NB4 (cell line): ENCODE measurements around the gene MROH7.
A peak's percentile ranks its signal among the peaks of the same experiment; 100 is the strongest.

Source experiments
- DNase-seq: peaks from one replicate; pipeline ENCODE4 v3.0.0; 2010; ENCODE audit warnings: low read depth
- H3K4me3 ChIP-seq: one replicate; pipeline ENCODE4 v1.5.1; 2011; ENCODE audit warnings: mild to moderate bottlenecking, low read depth, low read length, moderate library complexity
- MYC ChIP-seq: IDR thresholded peaks from 2 replicates; pipeline ENCODE4 v1.6.1; 2011; ENCODE audit warnings: low read depth, low read length
- POLR2A ChIP-seq: IDR thresholded peaks from 2 replicates; pipeline ENCODE4 v1.6.1; 2011; ENCODE audit warnings: mild to moderate bottlenecking; ENCODE audit not compliant: insufficient read length; ENCODE audit errors: extremely low read depth
- TF ChIP-seq, protein P1 (sequence below): IDR thresholded peaks from 2 replicates; pipeline ENCODE4 v1.6.1; 2011; ENCODE audit warnings: low read depth, low read length
- TF ChIP-seq, protein P2 (sequence below): IDR thresholded peaks from one replicate; pipeline ENCODE4 v1.5.1; 2012; ENCODE audit warnings: low read depth, low read length

Gene MROH7

DNA sequence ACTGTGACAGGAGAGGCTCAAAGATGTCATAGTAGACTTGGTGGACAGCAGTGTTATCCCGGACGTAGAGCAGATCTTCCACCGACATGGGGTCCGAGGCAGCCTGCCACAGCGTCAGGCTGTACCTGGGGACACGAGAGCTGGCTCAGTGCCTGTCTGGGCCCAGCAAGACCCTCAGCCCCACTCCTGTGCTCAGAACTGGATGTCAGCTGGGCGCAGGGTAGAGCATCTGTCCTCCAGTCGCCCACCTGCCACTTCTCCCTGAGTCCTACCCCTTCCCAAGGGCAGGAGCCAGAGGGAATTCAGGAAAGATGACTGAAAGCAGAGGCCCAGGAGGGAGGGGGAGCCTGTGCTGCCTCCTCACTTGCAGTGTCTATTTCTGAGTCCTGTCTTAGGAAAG, 30.0 kb upstream of the MROH7 start:
- TF ChIP-seq MYC (no peak), POLR2A (no peak)
- TF ChIP-seq, protein P1, sequence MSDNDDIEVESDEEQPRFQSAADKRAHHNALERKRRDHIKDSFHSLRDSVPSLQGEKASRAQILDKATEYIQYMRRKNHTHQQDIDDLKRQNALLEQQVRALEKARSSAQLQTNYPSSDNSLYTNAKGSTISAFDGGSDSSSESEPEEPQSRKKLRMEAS = no peak
- TF ChIP-seq, protein P2, sequence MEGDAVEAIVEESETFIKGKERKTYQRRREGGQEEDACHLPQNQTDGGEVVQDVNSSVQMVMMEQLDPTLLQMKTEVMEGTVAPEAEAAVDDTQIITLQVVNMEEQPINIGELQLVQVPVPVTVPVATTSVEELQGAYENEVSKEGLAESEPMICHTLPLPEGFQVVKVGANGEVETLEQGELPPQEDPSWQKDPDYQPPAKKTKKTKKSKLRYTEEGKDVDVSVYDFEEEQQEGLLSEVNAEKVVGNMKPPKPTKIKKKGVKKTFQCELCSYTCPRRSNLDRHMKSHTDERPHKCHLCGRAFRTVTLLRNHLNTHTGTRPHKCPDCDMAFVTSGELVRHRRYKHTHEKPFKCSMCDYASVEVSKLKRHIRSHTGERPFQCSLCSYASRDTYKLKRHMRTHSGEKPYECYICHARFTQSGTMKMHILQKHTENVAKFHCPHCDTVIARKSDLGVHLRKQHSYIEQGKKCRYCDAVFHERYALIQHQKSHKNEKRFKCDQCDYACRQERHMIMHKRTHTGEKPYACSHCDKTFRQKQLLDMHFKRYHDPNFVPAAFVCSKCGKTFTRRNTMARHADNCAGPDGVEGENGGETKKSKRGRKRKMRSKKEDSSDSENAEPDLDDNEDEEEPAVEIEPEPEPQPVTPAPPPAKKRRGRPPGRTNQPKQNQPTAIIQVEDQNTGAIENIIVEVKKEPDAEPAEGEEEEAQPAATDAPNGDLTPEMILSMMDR = no peak
- no peak for DNase-seq
- no peak overlapping the region for H3K4me3 ChIP-seq

DNA sequence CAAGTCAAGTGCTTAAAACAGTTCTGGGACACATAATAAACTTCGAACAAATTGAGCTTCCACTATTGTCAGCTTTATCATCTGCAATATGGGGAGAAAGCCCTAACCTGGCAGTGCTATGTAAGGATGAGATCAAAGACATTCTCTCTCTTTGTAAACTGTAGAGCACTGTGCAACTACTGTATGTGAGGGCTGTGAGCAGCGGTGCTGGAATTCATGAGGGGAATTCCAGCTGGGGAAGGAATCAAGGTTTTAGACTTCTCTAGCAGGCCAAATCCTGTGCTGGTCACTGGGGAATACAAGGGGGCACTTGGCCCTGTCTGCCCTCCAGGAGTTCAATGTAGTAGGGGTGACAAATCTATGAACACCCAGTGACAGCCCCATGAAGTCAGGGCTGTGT, 27.6 kb upstream of the MROH7 start:
- TF ChIP-seq, protein P1 = no peak
- no peak for TF ChIP-seq MYC
- TF ChIP-seq POLR2A = no peak
- TF ChIP-seq, protein P2 = no peak
- H3K4me3 ChIP-seq = no peak overlapping the region
- no peak for DNase-seq

DNA sequence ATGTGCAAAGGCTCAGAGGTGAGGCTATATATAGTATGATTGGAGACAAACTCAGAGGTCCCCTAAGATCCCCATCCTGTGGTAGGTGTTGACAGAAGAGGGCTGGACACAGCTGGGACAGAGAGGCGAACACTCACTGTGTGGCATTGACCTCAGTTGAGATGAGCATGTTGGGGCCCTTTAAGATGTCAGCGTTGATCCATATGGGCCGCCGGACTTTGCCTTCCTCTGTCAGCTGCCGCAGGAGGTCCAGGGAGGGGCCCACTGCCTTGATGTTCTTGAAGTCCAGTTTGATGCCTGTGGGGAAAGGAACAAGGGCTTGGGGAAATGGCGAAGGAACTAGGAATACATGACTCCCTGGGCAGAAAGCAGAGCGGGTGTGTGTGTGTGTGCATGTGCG, 27.0 kb upstream of the MROH7 start:
- TF ChIP-seq, protein P1 = no peak
- TF ChIP-seq MYC = no peak
- TF ChIP-seq POLR2A = no peak
- TF ChIP-seq, protein P2 = no peak
- H3K4me3 ChIP-seq = no peak overlapping the region
- no peak for DNase-seq

DNA sequence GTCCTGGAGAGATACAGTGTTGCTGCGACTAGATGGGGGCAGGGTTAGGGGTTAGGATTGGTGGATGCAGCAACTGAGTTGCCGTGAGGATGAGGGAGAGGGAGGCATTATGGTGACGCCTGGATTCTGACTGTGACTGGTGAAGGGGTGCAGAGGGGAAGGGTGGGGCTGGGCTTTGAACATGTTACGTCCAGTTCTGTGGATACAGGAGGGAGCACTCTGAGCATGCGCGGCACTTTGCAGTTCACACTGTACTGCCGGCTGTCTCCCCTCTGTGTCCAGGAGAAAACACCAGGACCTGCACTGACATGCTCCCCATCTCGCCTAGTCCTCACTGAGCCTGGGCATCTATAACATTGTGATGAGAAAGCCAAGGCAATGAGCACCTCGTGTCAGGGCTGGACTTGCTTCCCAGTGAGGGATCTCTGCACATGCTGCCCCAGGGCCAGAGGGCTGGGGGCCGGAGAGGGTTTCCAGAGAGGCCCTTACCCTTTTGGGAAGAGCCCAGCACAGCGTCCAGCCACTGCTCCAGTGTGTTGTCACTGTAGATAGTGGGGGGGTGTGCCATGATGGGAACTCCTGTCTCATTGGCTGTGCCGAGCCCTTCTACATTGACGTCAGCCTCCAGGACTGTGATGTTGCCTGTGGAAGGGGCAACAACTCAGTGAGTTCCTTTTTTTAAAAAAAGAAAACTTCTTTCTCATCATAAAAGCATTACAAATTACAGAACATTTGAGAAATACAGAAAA, 25.9 kb upstream of the MROH7 start:
- peak; percentile 26 for DNase-seq
- TF ChIP-seq, protein P1 = no peak
- TF ChIP-seq MYC = no peak
- TF ChIP-seq, protein P2 = no peak
- no peak for TF ChIP-seq POLR2A
- no peak overlapping the region for H3K4me3 ChIP-seq

DNA sequence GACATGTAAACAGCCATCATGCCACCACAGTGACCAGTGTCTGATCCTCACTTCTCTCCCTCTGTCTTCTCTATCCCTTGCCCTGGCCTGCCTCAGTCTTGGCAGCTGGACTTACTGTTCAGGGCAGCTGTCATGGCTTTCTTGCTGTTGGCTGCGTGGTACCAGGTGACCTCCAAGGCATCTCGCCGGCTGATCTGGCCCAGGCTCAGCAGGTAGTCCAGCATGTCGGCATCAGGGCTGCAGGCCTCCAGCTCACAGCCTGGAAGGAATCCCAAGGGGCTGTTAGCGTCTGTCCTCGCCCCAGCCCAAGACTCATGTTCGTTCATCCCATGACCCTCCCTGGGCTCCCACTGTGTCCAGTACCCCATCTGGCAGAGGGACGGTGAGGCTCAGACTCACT, 21.8 kb upstream of the MROH7 start:
- no peak for DNase-seq
- H3K4me3 ChIP-seq = no peak overlapping the region
- TF ChIP-seq, protein P2 = no peak
- TF ChIP-seq MYC (no peak), POLR2A (no peak)
- TF ChIP-seq, protein P1 = no peak
